PFSK-1 (cell line): ENCODE measurements around the gene CCNB2.

Source experiments
- POLR2AphosphoS5 ChIP-seq: IDR thresholded peaks from 2 replicates; pipeline ENCODE4 v1.6.1; 2012; ENCODE audit warnings: low read depth, mild to moderate bottlenecking, control low read depth, low read length, moderate library complexity
- REST ChIP-seq, 2 experiments: IDR thresholded peaks; 2 replicates each; pipeline versions ENCODE4 v1.6.1 to v1.8.0; 2011 to 2012; ENCODE audit warnings: low read depth in 2 of 2, low read length in 2 of 2, control low read depth in 1 of 2, inconsistent platforms in 1 of 2, mild to moderate bottlenecking in 1 of 2, moderate library complexity in 1 of 2; ENCODE audit not compliant: insufficient read depth in 1 of 2
- TAF1 ChIP-seq: IDR thresholded peaks from 2 replicates; pipeline ENCODE4 v1.6.1; 2012; ENCODE audit warnings: low read length, control low read depth, borderline replicate concordance; ENCODE audit not compliant: insufficient read depth

DNA sequence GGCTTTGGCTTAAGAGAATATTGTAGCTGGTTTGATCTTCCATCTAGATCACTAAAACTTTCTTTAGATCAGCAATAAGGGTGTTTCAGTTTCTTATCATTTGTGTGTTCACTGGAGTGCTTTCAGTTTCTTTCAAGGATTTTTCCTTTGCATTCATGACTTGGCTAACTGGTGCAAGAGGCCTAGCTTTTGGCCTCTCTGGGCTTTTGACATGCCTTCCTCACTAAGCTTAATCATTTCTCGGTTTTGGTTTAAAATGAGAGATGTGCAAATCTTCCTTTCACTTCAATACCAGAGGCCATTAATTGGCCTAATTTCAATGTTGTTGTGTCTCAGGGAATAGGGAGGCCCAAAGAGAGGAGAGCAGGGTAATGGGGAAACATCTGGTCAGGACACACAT is 30.3 kb upstream of the CCNB2 start:
- no peak for TF ChIP-seq REST (IDR thresholded peaks at IDR 0.05; ENCODE audit: insufficient read depth in 1 of 2, low read depth in 2 of 2, low read length in 2 of 2)
- TF ChIP-seq POLR2AphosphoS5: no peak
- no peak for TF ChIP-seq TAF1
